GM21390 (cell line): ENCODE data around the gene CCDC88B.
"Not testable (repeated sequence)": the region's sequence is repeated elsewhere in the genome, so short reads cannot be mapped to it uniquely, and the experiment has no call there.

Experiments used
- ATAC-seq: cut with Tn5 transposase; IDR thresholded peaks from one replicate; pipeline ENCODE4 v1.9.1; 2021; ENCODE audit not compliant: unreplicated experiment

CCDC88B gene

DNA sequence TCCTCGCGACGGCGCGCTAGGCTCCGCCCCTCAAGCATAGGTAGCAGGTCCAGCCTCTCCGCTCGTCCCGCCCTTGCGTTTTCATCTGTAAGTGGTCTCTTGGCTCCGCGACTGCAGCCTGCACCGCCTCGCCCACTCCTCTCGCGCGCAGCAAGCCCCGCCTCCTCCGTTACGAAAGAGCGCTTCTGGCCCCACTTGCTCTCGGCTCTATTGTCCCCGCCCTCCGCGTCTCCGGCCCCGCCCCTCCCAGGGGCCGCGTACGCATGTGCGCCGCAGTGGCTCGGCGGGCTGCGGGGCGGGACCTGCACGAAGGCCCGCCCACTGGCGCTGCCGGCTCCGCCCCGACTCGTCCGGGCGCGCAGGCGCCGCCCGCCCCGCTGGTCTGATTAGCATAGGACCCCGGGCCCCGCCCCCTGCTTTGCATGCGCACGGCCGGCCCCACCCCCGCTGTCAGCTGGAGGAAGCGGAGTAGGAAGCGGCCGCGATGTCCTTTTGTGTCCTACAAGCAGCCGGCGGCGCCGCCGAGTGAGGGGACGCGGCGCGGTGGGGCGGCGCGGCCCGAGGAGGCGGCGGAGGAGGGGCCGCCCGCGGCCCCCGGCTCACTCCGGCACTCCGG lies 34.8 kb upstream of the CCDC88B start, which contains the start of gene ESRRA:
TSS of gene ESRRA (plus strand) at position 450 of the 616 bp plus-strand sequence. CDS start 1,656 bp downstream, outside the sequence.
- peak; percentile 69 for ATAC-seq

DNA sequence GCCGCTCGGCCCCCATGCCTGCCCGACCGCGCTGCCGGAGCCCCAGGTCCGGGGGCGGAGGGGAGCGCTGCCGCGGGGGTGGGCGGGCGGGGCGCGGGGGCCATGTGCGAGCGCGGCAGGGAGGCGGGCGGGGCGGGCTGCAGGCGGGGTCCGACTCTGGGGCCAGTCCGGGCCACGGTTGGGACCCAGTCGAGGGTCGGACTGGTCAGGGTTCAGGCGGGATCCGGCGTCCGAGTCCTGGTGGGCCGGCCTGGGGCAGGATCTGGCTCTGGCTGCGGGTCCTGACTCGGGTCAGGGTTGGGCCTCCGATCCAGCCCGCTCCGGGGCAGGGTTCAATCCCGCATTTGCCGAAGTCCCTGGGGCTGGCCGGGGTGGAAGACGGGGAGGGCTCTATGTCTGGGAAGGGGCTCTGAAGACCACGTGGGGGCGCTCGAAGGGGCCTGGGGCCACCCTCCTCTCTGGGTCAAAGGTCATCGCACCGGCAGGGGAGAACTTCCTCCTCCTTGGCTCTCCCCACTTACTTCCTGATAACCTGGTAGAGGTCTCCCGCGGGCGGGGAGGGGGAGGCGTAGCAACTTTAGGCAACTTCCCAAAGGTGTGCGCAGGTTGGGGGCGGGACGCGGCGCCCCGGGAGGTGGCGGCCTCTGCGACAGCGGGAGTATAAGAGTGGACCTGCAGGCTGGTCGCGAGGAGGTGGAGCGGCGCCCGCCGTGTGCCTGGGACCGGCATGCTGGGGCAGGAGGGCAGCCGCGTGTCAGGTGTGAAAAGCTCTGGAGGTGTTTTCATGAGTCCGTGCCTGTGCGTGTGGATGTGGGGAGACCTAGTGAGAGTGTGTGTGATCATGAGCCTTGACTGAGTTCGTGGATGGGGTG lies 34.1 kb upstream of the CCDC88B start:
- ATAC-seq: peak; percentile 32

DNA sequence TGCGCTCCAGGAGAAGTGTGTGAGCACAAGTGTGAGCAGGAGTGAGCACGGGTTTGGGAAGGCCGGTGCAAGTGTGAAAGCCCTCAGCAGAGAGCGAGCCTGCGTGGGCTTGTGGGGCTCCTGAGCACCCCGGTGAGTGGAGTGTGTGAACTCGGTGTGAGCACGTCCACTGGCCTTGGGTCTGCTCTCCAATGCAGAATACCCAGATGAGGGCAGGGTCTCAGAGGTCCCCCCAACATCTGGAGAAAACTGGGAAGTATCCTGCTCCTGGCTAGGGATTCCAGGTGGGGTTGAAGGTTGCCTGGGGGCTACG lies 33.5 kb upstream of the CCDC88B start:
- ATAC-seq: no peak

DNA sequence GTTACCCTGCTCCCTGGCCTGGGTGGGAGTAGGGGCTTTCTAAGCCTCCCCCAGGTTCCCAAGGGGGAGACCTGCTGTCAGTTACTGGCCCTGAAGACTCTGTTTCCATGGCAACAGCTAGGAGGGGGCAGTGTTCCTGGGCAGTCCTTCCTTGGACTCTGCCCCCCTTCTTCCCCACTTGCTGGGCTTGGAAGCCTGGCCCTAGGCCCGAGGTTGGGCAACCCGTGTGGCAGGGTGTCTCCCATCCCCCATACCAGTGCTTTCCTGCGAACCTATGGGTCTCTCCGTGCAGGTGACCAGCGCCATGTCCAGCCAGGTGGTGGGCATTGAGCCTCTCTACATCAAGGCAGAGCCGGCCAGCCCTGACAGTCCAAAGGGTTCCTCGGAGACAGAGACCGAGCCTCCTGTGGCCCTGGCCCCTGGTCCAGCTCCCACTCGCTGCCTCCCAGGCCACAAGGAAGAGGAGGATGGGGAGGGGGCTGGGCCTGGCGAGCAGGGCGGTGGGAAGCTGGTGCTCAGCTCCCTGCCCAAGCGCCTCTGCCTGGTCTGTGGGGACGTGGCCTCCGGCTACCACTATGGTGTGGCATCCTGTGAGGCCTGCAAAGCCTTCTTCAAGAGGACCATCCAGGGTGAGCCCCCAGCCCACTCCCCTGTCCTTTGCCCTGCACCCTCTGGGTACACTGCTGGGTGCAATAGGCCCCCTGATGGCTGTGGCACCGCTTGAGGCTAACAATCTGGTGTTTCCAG lies 33.0 kb upstream of the CCDC88B start:
- no peak for ATAC-seq

DNA sequence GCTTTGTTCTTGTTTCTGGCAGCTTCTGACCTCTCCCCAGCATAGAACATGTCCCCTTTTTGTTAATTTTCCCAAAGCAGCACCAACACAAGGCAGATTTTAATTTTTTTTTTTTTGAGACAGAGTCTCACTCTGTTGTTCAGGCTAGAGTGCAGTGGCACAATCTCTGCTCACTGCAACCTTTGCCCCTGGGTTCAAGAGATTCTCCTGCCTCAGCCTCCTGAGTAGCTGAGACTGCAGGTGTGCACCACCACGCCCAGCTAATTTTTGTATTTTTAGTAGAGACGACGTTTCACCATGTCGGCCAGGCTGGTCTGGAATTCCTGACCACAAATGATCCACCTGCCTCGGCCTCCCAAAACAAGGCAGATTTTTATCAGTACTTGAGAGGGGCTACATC lies 32.2 kb upstream of the CCDC88B start:
- not testable (repeated sequence) for ATAC-seq

DNA sequence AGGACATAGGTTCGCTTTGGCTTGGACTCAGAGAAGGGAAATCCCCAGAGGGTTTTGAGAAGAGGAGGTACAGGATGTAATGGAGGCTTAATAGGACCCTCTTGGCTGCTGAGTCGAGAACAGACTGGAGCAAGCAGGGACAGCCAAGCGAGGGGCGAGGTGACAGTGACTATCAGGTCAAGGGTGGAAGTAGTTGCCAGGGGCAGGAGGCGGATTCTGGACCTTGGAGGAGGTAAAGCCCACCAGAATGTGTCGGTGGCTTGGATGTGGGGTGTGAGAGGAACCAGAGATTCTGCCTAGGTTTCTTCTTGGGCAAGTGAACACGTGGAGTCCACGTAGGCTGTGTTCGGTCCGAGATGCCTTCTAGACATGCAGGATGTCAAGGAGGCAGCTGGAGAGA lies 27.1 kb upstream of the CCDC88B start:
- no peak for ATAC-seq

DNA sequence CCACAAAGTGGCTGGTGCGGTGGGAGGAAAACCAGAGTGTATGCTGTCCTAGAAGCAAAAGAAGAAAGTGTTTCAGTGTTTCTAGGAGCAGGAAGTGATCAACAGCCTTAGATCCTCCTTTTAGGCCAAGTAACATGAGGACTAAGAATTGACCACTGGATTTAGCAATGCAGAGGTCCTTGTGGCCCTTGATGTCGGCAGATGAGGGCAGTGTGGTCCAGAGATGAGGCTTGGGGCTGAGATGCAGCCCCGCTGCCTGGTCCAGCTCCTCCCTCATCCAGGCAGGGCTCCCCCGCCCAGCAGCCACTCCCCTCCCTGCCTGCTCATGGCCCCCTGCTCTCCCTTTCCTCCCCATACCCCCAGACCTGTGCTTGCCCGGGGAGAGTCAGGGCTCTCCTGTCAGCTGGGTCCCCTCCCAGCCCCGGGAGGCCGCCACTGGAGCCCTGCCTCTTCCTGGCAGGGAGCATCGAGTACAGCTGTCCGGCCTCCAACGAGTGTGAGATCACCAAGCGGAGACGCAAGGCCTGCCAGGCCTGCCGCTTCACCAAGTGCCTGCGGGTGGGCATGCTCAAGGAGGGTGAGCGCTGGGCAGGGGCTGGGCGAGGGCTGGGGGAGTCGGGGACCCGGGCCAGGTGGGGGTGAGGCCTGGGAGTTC lies 26.4 kb upstream of the CCDC88B start:
- ATAC-seq: no peak

DNA sequence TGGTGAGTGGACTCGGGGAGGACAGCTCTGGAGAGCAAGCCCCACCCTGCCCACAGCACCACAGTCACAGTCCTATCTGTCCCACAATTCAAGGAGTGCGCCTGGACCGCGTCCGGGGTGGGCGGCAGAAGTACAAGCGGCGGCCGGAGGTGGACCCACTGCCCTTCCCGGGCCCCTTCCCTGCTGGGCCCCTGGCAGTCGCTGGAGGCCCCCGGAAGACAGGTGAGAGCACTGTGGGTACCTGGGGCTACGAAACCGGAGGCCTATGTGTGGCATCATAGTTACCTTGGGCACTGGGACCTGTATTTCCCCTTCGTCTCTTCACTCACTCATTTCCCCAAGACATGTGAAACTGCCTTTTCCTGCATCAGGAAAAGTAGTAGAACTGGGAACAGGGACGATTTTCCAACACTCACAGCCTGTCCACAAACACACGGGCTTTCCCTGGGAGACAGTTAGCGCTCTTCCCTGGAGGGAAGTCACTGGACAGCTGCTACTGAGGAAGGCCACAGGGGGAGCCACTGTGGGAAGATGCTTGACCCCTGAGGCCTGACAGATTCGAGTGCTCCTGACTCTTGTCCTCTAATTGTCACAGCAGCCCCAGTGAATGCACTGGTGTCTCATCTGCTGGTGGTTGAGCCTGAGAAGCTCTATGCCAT lies 25.7 kb upstream of the CCDC88B start:
- no peak for ATAC-seq

DNA sequence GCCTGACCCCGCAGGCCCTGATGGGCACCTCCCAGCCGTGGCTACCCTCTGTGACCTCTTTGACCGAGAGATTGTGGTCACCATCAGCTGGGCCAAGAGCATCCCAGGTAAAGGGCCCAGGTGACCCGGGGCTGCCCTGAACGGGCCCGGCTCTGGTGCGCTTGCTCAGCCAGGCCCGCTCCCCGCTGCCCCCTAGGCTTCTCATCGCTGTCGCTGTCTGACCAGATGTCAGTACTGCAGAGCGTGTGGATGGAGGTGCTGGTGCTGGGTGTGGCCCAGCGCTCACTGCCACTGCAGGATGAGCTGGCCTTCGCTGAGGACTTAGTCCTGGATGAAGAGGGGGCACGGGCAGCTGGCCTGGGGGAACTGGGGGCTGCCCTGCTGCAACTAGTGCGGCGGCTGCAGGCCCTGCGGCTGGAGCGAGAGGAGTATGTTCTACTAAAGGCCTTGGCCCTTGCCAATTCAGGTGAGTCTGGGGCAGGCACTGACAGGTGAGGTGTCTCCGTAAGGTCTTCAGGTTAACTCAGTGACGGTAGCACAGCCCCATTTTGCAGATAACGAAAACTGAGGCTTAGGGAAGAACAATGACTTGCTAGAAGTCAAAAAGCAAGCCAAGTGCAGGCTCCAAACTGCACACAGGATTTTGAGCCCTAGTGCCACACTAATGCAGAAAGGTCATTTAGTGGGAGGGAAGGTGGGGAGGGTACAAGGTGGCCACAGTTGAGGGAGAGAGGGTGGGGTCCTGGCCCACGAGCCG lies 25.0 kb upstream of the CCDC88B start:
- ATAC-seq: no peak

DNA sequence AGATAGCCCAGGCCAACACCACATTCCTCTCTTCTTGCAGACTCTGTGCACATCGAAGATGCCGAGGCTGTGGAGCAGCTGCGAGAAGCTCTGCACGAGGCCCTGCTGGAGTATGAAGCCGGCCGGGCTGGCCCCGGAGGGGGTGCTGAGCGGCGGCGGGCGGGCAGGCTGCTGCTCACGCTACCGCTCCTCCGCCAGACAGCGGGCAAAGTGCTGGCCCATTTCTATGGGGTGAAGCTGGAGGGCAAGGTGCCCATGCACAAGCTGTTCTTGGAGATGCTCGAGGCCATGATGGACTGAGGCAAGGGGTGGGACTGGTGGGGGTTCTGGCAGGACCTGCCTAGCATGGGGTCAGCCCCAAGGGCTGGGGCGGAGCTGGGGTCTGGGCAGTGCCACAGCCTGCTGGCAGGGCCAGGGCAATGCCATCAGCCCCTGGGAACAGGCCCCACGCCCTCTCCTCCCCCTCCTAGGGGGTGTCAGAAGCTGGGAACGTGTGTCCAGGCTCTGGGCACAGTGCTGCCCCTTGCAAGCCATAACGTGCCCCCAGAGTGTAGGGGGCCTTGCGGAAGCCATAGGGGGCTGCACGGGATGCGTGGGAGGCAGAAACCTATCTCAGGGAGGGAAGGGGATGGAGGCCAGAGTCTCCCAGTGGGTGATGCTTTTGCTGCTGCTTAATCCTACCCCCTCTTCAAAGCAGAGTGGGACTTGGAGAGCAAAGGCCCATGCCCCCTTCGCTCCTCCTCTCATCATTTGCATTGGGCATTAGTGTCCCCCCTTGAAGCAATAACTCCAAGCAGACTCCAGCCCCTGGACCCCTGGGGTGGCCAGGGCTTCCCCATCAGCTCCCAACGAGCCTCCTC lies 24.1 kb upstream of the CCDC88B start:
- ATAC-seq: not testable (repeated sequence)

DNA sequence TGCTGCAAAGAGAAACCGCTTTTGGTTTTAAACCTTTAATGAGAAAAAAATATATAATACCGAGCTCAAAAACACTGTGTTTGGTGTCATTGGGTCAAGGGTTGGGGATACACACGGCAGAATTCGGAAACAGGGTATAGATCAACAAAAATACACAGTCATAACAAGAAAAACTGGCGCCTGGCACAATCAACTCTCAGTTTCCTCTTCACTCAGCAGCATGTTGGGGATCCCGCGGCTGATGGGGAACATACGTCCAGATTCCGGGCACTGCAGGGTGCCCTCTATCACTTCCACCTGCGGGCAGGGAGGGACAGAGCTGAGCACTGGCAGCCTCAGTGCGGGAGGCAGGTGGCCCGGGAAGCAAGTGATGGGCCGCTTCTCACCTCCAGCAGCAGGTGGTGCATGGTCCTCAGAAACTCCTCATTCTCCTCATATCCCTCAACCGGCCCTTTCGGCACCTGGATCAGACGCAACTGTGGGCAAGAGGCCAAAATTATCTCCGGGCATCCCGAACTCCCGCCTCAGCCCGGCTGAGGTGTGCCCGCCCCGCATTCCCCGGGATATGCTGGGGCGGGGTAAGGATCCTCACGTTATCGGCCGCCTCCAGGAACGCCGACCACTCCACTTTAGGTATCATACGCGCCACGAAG lies 23.2 kb upstream of the CCDC88B start:
- peak; percentile 6 for ATAC-seq

DNA sequence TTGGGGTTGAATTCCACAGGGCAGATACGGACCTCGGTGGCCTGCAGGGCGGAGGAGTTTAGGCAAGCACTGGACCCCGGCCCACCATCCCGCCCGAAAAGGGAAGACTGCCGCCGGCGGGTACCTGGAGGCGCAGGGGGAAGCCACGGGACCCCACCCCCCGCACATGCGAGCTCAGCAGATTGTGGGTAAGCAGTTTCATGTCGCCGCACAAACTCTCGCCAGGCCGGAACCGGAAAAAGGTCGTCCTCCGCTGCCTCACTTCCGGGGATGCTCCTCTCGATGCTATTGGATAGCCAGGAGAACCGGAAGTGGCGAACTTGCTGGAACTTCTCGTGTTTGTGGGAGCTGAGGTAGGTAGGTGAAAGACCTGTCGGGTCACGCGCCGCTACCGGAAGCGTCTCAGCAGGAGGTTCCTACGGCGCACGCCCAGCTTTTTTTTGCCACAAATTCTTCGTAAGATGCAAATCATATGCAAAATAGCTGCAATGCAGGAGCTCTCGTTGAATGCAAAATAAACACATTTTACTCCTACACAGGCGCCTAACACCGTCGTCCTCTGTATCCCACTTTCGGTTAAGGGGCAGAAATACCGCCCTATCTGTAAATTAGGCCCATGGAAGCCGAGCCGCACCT lies 22.6 kb upstream of the CCDC88B start, which contains the start of gene TRMT112:
TSS of gene TRMT112 (minus strand) at position 235 of the 636 bp plus-strand sequence. CDS start at position 202, 33 bp downstream.
- peak; percentile 53 for ATAC-seq

DNA sequence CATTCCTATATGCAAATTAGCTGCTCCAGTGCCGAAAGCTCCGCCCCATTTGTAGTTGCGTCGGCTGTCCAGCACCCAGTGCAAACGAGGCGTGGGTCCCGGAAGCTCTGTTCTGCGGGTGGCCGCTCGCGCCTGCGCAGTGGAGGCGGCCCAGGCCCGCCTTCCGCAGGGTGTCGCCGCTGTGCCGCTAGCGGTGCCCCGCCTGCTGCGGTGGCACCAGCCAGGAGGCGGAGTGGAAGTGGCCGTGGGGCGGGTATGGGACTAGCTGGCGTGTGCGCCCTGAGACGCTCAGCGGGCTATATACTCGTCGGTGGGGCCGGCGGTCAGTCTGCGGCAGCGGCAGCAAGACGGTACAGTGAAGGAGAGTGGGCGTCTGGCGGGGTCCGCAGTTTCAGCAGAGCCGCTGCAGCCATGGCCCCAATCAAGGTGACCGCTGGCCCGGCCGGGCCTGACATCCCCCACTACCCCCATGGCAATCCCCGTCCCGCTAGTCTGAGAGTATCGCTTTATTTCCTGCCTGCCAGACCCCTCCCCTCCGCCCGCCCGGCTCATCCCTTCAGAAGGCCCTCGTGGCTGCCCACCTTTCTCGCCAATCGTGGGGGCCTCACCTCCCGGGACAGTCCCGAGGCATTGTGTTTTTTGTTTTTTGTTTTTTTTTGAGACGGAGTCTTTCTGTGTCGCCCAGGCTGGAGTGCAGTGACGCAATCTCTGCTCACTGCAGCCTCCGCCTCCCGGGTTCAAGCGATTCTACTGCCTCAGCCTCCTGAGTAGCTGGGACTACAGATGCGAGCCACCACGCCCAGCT lies 21.8 kb upstream of the CCDC88B start, which contains the start of gene PRDX5:
TSS of gene PRDX5 (plus strand) at position 161 of the 805 bp plus-strand sequence. CDS start at position 256, 95 bp downstream.
- ATAC-seq: peak; percentile 65

DNA sequence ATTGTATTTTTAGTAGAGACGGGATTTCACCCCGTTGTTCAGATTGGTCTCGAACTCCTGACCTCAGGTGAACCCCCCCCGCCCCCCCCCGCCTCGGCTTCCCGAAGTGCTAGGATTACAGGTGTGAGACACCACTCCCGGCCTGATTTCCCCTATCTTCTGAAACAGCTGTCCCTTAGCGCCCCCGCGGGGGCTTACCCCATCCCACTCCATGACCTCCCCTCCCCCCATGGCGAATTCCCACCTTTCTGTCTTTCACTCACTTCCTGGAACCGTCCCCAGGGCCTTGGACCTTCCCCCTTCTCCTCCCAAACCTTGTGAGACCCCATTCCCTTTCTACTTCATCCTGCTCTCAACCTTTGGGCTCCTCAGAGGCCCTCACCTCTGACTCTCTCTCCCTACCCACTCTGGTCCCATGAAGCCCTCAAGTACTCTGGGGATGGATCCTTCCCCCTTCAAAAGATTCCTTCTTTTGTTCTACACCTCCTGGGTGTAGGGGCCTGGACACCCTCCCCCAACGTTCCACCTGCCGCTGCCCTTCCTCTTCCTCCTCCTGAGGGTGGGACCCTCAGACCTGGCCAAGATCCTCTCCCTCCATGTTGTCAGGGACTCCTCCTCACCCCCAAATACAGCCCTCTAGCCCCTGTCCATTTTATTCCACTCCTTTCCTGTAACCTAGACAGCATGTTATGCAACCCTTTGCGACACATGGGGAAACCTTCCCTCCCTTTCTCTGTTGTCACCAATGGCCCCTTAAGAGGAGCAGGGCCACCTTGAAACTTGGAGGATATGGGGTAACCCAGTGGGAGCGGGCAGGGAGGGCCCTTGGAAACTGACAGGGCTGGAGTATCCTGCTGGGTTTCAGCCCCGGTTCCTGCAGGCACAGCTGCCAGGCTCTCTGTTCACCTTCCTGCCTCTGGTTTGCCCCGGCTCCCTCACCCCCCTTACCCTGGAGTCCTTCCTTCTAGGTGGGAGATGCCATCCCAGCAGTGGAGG lies 20.9 kb upstream of the CCDC88B start:
- no peak for ATAC-seq

DNA sequence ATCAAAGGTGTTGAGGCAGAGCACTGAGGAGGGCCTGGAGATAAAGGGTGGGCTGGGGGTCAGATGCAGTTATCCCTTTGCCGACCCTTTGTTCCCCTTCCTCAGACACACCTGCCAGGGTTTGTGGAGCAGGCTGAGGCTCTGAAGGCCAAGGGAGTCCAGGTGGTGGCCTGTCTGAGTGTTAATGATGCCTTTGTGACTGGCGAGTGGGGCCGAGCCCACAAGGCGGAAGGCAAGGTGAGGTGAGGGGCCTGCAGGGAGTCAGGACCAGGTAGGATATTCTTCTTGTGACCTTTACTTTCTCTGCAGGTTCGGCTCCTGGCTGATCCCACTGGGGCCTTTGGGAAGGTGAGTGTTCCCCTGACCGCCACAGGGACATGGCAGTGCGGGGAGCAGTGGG lies 19.4 kb upstream of the CCDC88B start:
- no peak for ATAC-seq

DNA sequence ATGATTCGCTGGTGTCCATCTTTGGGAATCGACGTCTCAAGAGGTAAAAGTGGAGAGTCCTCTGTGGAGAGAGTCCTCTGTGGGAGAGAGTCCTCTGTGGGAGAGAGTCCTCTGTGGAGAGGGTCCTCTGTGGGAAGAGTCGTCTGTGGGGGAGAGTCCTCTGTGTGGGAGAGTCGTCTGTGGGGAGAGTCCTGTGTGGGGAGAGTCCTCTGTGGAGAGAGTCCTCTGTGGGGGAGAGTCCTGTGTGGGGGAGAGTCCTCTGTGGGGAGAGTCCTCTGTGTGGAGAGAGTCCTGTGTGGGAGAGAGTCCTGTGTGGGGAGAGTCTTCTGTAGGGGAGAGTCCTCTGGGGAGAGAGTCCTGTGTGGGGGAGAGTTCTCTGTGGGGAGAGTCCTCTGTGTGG lies 19.0 kb upstream of the CCDC88B start:
- ATAC-seq: no peak
